Suprapubic skin (tissue), 3 donors: ENCODE measurements around the gene NOXO1.

Experiments used
- CTCF ChIP-seq, 2 donors: fragments of 200-600 bp in 1 of 2; fragments of 450-650 bp in 1 of 2; sonication (generic) in 1 of 2; IDR thresholded peaks; one replicate each; pipeline ENCODE4 v1.5.1; 2016 to 2019; ENCODE audit warnings: antibody characterized with exemption in 2 of 2, mild to moderate bottlenecking in 1 of 2, moderate library complexity in 1 of 2
- EP300 ChIP-seq: sonication (generic); formaldehyde crosslinking; IDR thresholded peaks from one replicate; pipeline ENCODE4 v1.6.1; 2017; ENCODE audit warnings: antibody characterized with exemption
- POLR2A ChIP-seq, 2 donors: fragments of 450-650 bp; IDR thresholded peaks; one replicate each; pipeline ENCODE4 v1.6.1; 2017; ENCODE audit warnings: antibody characterized with exemption in 2 of 2, mild to moderate bottlenecking in 2 of 2, moderate library complexity in 2 of 2

GRCh38 chr16:2009164-2009711, 28.0 kb upstream of the NOXO1 start:
- TF ChIP-seq CTCF (IDR thresholded peaks at IDR 0.05) (no peak), EP300 (no peak), POLR2A (IDR thresholded peaks at IDR 0.05) (no peak)
